DOHH2 (cell line): ENCODE data around the gene RCAN2.

Experiments
- H3F3A ChIP-seq: fragments of 200-600 bp; sonication (generic), shearing (Covaris generic); 2 replicates; pipeline ENCODE4 v1.6.0; 2016; ENCODE audit warnings: antibody characterized with exemption, mild to moderate bottlenecking; ENCODE audit not compliant: control insufficient read depth, insufficient read depth
- H3K27ac ChIP-seq: fragments of 200-600 bp; sonication (generic); 2 replicates; pipeline ENCODE4 v1.5.1; 2014; ENCODE audit warnings: low read depth, mild to moderate bottlenecking, low read length, moderate library complexity
- H3K27me3 ChIP-seq: fragments of 200-600 bp; sonication (generic); 2 replicates; pipeline ENCODE4 v1.6.1; 2014; ENCODE audit warnings: mild to moderate bottlenecking, low read length, mixed read lengths; ENCODE audit not compliant: control insufficient read depth
- H3K36me3 ChIP-seq: fragments of 200-600 bp; sonication (generic); 2 replicates; pipeline ENCODE4 v1.6.1; 2014; ENCODE audit warnings: mild to moderate bottlenecking, low read length, moderate library complexity, mixed read lengths; ENCODE audit not compliant: control insufficient read depth
- H3K4me1 ChIP-seq: fragments of 200-600 bp; sonication (generic); 2 replicates; pipeline ENCODE4 v1.6.1; 2014; ENCODE audit warnings: mild to moderate bottlenecking, low read length, mixed read lengths; ENCODE audit not compliant: control insufficient read depth
- H3K4me2 ChIP-seq: fragments of 200-600 bp; sonication (generic); 2 replicates; pipeline ENCODE4 v1.6.0; 2014; ENCODE audit warnings: mild to moderate bottlenecking, low read length, moderate library complexity
- H3K4me3 ChIP-seq: fragments of 200-600 bp; sonication (generic); 2 replicates; pipeline ENCODE4 v1.5.1; 2014; ENCODE audit warnings: mild to moderate bottlenecking, low read length, mixed read lengths
- H3K79me2 ChIP-seq: fragments of 200-600 bp; sonication (generic); 2 replicates; pipeline ENCODE4 v1.6.1; 2014; ENCODE audit warnings: mild to moderate bottlenecking, low read length, mixed read lengths; ENCODE audit not compliant: control insufficient read depth
- H3K9me2 ChIP-seq: fragments of 200-600 bp; sonication (generic); replicated peaks from 2 replicates; pipeline ENCODE4 v1.6.1; 2014; ENCODE audit warnings: mild to moderate bottlenecking, low read length, mixed read lengths; ENCODE audit not compliant: control insufficient read depth
- H3K9me3 ChIP-seq: fragments of 200-600 bp; sonication (generic); 2 replicates; pipeline ENCODE4 v1.6.1; 2014; ENCODE audit warnings: antibody characterized with exemption, low read length, mixed read lengths; ENCODE audit not compliant: control insufficient read depth, insufficient read depth
- H4K20me1 ChIP-seq: fragments of 200-600 bp; sonication (generic); 2 replicates; pipeline ENCODE4 v1.6.0; 2014; ENCODE audit warnings: low read depth, mild to moderate bottlenecking, antibody characterized with exemption, low read length, moderate library complexity; ENCODE audit not compliant: control insufficient read depth, insufficient read depth
- CTCF ChIP-seq: fragments of 200-600 bp; sonication (generic); IDR thresholded peaks from one replicate; pipeline ENCODE4 v1.5.1; 2014; ENCODE audit warnings: antibody characterized with exemption, mild to moderate bottlenecking, low read depth, low read length; ENCODE audit not compliant: poor library complexity, severe bottlenecking
- EZH2phosphoT487 ChIP-seq: fragments of 200-600 bp; sonication (generic); IDR thresholded peaks from 2 replicates; pipeline ENCODE4 v1.6.1; 2017; ENCODE audit warnings: borderline replicate concordance, mild to moderate bottlenecking, antibody characterized with exemption, low read length, moderate library complexity, mixed read lengths

The RCAN2 gene

GRCh38 chr6:46271107-46271506, 220.1 kb downstream of the RCAN2 start:
- no peak for TF ChIP-seq CTCF
- TF ChIP-seq EZH2phosphoT487: no peak

GRCh38 chr6:46270336-46270735, 220.9 kb downstream of the RCAN2 start:
- Histone ChIP-seq H3K9me3 (no peaks in the 10 kb centered on the region), H3F3A (no peaks in the 10 kb centered on the region), H3K27me3 (no peaks in the 10 kb centered on the region), H3K4me3 (no peak overlapping the region), H3K79me2 (no peaks in the 10 kb centered on the region), H4K20me1 (no peaks in the 10 kb centered on the region), H3K9me2 (no peaks in the 10 kb centered on the region), H3K36me3 (no peaks in the 10 kb centered on the region), H3K27ac (no peak overlapping the region), H3K4me2 (no peak overlapping the region), H3K4me1 (no peaks in the 10 kb centered on the region)
- TF ChIP-seq CTCF: no peak
- TF ChIP-seq EZH2phosphoT487: no peak

More at GRCh38 chr6:46271107-46271506, 220.1 kb downstream of the RCAN2 start:
- Histone ChIP-seq H3K9me2 (no peaks in the 10 kb centered on the region), H3K4me3 (no peak overlapping the region), H3K9me3 (no peaks in the 10 kb centered on the region), H3K27me3 (no peaks in the 10 kb centered on the region), H4K20me1 (no peaks in the 10 kb centered on the region), H3K4me1 (no peaks in the 10 kb centered on the region), H3K27ac (no peak overlapping the region), H3F3A (no peaks in the 10 kb centered on the region), H3K36me3 (no peaks in the 10 kb centered on the region), H3K79me2 (no peaks in the 10 kb centered on the region), H3K4me2 (no peak overlapping the region)

GRCh38 chr6:46269447-46270229, 221.6 kb downstream of the RCAN2 start:
- H3K9me3 ChIP-seq: no peaks in the 10 kb centered on the region
- H3K4me1 ChIP-seq: no peaks in the 10 kb centered on the region
- TF ChIP-seq EZH2phosphoT487 (no peak), CTCF (no peak)
- no peak overlapping the region for H3K4me2 ChIP-seq
- no peaks in the 10 kb centered on the region for H3F3A ChIP-seq
- H3K4me3 ChIP-seq: no peak overlapping the region
- H3K27me3 ChIP-seq: no peaks in the 10 kb centered on the region
- no peaks in the 10 kb centered on the region for H4K20me1 ChIP-seq
- no peaks in the 10 kb centered on the region for H3K79me2 ChIP-seq
- H3K36me3 ChIP-seq: no peaks in the 10 kb centered on the region
- no peak overlapping the region for H3K27ac ChIP-seq
- H3K9me2 ChIP-seq: no peaks in the 10 kb centered on the region
